ENCODE data around the gene ARSB.

ARSB gene

GRCh38 chr5:78799266-78800017, 185.7 kb downstream of the ARSB start:
- DNase-seq: no peak

- DNase-seq: no peak
Measured at GRCh38 chr5:78798673-78799029, 186.5 kb downstream of the ARSB start.

- DNase-seq: no peak
Measured at GRCh38 chr5:78797936-78798672, 187.0 kb downstream of the ARSB start.

GRCh38 chr5:78795757-78796156, 189.4 kb downstream of the ARSB start:
- DNase-seq: no peak

GRCh38 chr5:78794693-78795215, 190.4 kb downstream of the ARSB start:
- DNase-seq: no peak

GRCh38 chr5:78793907-78794662, 191.0 kb downstream of the ARSB start:
- DNase-seq: no peak

GRCh38 chr5:78792345-78793055, 192.6 kb downstream of the ARSB start:
- no peak for DNase-seq

GRCh38 chr5:78791501-78792100, 193.5 kb downstream of the ARSB start:
- DNase-seq: no peak

- peak; percentile 32 for DNase-seq
Measured at GRCh38 chr5:78787783-78788182, 197.3 kb downstream of the ARSB start.

- DNase-seq: no peak
Measured at GRCh38 chr5:78785454-78785853, 199.7 kb downstream of the ARSB start.

GRCh38 chr5:78783434-78784130, 201.5 kb downstream of the ARSB start:
- DNase-seq: no peak

- no peak for DNase-seq
Measured at GRCh38 chr5:78782728-78783127, 202.4 kb downstream of the ARSB start.

- no peak for DNase-seq
Measured at GRCh38 chr5:78781611-78782286, 203.4 kb downstream of the ARSB start.

GRCh38 chr5:78779771-78780616, 205.1 kb downstream of the ARSB start:
- no peak for DNase-seq

GRCh38 chr5:78779262-78779661, 205.8 kb downstream of the ARSB start:
- DNase-seq: no peak

- DNase-seq: no peak
Measured at GRCh38 chr5:78778538-78778937, 206.6 kb downstream of the ARSB start.

- DNase-seq: no peak
Measured at GRCh38 chr5:78777901-78778300, 207.2 kb downstream of the ARSB start.

- no peak for DNase-seq
Measured at GRCh38 chr5:78776637-78777036, 208.5 kb downstream of the ARSB start.

- no peak for DNase-seq
Measured at GRCh38 chr5:78773655-78774054, 211.5 kb downstream of the ARSB start.
